Measurements from ENCODE around the gene TMEM143.

The TMEM143 gene

DNA sequence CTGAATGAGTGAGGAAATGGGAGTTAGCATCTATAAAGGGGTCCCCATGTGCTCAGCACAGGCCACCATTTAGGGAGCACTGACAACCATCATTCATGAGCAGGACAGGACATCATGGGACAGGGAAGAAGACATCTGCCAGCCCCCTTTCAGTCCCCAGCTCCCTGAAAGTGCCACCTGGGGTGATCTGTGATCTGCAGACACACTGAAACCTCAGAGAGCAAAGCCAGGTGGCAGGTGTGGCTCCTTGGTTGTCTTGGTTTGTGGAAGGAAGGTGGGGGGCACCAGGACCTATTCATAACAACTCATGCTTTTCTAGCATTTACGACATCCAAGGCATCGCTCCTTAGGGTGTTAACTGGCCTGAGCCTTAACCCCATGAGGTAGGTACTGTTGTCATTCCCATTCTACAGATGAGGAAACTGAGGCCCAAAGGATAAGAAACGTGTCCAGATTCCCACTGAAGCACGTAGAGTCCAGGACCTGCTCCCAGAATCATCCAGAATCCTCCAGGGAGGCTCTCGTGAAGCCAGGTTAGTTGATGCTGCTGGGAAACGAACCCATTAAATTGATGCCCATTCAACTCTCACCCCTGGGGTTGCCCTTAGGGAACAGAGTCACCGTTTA, 21.8 kb upstream of the TMEM143 start:
- peaks cover 3% of the 10 kb centered on the region for H3K4me1 ChIP-seq (ENCODE audit: insufficient read depth, low read length, poor library complexity, severe bottlenecking)
- no peak overlapping the region for H3K4me3 ChIP-seq (ENCODE audit: low read length, poor library complexity, severe bottlenecking)
- H3K36me3 ChIP-seq (ENCODE audit: insufficient read depth, low read length), result peaks cover 32% of the 10 kb centered on the region; the same call in 1 of the 2 replicates
- H3K79me2 ChIP-seq (ENCODE audit: insufficient read depth, low read length), result peaks cover 29% of the 10 kb centered on the region
- peaks cover 12% of the 10 kb centered on the region for H4K20me1 ChIP-seq (ENCODE audit: insufficient read depth, low read length, poor library complexity, severe bottlenecking)
- H2AFZ ChIP-seq (ENCODE audit: low read length), result no peak overlapping the region
- H3K27me3 ChIP-seq (ENCODE audit: insufficient read depth, low read length, poor library complexity, severe bottlenecking), result no peaks in the 10 kb centered on the region
- H3F3A ChIP-seq (ENCODE audit: low read depth), result no peaks in the 10 kb centered on the region
- TF ChIP-seq EZH2phosphoT487 (IDR thresholded peaks at IDR 0.05; ENCODE audit: borderline replicate concordance), result no peak
- TF ChIP-seq, protein P1, sequence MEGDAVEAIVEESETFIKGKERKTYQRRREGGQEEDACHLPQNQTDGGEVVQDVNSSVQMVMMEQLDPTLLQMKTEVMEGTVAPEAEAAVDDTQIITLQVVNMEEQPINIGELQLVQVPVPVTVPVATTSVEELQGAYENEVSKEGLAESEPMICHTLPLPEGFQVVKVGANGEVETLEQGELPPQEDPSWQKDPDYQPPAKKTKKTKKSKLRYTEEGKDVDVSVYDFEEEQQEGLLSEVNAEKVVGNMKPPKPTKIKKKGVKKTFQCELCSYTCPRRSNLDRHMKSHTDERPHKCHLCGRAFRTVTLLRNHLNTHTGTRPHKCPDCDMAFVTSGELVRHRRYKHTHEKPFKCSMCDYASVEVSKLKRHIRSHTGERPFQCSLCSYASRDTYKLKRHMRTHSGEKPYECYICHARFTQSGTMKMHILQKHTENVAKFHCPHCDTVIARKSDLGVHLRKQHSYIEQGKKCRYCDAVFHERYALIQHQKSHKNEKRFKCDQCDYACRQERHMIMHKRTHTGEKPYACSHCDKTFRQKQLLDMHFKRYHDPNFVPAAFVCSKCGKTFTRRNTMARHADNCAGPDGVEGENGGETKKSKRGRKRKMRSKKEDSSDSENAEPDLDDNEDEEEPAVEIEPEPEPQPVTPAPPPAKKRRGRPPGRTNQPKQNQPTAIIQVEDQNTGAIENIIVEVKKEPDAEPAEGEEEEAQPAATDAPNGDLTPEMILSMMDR (conservative IDR thresholded peaks at IDR 0.05; ENCODE audit: low read length), result no peak
- H3K4me2 ChIP-seq (ENCODE audit: low read depth, low read length, poor library complexity, severe bottlenecking), result no peak overlapping the region
- no peaks in the 10 kb centered on the region for H3K9me2 ChIP-seq (replicated peaks; ENCODE audit: low read depth, low read length)
- no peak overlapping the region for H3K9ac ChIP-seq (ENCODE audit: low read depth, low read length, poor library complexity, severe bottlenecking)
- no peaks in the 10 kb centered on the region for H3K9me3 ChIP-seq (ENCODE audit: insufficient read depth, low read depth, low read length)

DNA sequence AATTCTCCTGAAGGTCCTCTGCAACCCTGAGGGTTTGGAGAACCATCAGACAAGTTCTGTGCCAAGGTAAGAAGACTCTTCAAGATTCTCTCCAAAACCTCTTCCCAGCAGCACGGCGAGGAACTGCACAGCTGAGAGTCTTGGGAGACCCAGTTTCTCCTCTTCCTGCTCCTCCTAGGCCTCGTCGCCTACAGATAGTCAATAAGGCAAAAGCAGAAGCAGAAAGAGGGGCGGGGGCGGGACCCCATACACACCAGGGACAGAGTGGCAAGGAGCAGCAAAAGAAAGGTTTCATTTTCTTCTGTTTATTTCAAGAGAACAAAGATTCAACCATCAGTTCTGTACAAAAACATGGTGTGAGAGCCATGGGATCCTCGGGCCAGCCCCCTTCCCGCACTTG, 18.5 kb upstream of the TMEM143 start:
- H3K27me3 ChIP-seq (ENCODE audit: insufficient read depth, low read length, poor library complexity, severe bottlenecking), result no peaks in the 10 kb centered on the region
- TF ChIP-seq, protein P1 (conservative IDR thresholded peaks at IDR 0.05; ENCODE audit: low read length), result no peak
- TF ChIP-seq EZH2phosphoT487 (IDR thresholded peaks at IDR 0.05; ENCODE audit: borderline replicate concordance), result no peak
- no peak overlapping the region for H3K4me2 ChIP-seq (ENCODE audit: low read depth, low read length, poor library complexity, severe bottlenecking)
- H3K4me3 ChIP-seq (ENCODE audit: low read length, poor library complexity, severe bottlenecking), result no peak overlapping the region
- no peak overlapping the region for H2AFZ ChIP-seq (ENCODE audit: low read length)
- no peaks in the 10 kb centered on the region for H3K9me2 ChIP-seq (replicated peaks; ENCODE audit: low read depth, low read length)
- peaks cover 28% of the 10 kb centered on the region; the same call in 1 of the 2 replicates for H3K36me3 ChIP-seq (ENCODE audit: insufficient read depth, low read length)
- no peaks in the 10 kb centered on the region for H4K20me1 ChIP-seq (ENCODE audit: insufficient read depth, low read length, poor library complexity, severe bottlenecking)
- H3K4me1 ChIP-seq (ENCODE audit: insufficient read depth, low read length, poor library complexity, severe bottlenecking), result no peaks in the 10 kb centered on the region
- H3F3A ChIP-seq (ENCODE audit: low read depth), result no peaks in the 10 kb centered on the region
- H3K9ac ChIP-seq (ENCODE audit: low read depth, low read length, poor library complexity, severe bottlenecking), result no peak overlapping the region
- no peaks in the 10 kb centered on the region for H3K79me2 ChIP-seq (ENCODE audit: insufficient read depth, low read length)
- no peaks in the 10 kb centered on the region for H3K9me3 ChIP-seq (ENCODE audit: insufficient read depth, low read depth, low read length)

DNA sequence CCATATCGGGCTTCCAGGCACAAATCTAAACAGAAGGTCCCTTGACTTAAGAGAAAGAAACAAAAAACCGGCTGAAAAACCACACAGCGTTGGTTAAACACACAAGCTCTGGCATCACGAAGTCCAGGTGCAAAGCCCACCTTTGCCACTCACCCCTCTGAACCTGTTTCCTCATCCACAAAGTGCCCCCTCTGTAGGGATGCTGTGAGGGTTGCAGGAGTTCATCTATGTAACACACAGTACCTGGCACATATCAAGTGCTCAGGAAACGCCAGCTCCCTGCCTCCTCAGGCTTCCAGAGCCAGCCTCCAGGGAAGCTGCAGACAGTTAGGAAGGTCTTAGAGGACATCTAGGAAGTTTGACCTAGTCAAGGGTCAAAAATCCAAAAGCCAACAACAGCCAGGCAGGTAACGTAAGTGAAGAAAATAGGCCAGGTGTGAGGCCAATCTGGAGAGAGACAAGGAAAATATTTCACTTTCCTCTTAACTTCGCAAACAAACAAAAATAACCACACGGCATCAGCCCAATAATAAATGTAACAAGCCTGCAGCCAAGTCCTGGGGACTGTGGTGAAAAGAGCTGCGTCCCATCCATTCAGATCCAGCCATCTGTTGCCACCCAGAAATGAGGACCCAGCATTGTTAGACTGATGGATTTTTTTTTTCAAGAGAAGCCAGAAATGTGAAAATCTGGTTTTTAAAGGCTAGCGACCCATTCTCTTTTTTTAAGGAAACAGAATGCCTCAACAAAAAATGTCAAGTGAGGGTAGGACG, 17.6 kb upstream of the TMEM143 start:
- Histone ChIP-seq H3F3A (ENCODE audit: low read depth) (no peaks in the 10 kb centered on the region), H3K9me2 (replicated peaks; ENCODE audit: low read depth, low read length) (no peaks in the 10 kb centered on the region), H3K4me3 (ENCODE audit: low read length, poor library complexity, severe bottlenecking) (no peak overlapping the region), H3K36me3 (ENCODE audit: insufficient read depth, low read length) (peaks cover 24% of the 10 kb centered on the region; the same call in 1 of the 2 replicates), H3K4me2 (ENCODE audit: low read depth, low read length, poor library complexity, severe bottlenecking) (no peak overlapping the region), H3K4me1 (ENCODE audit: insufficient read depth, low read length, poor library complexity, severe bottlenecking) (no peaks in the 10 kb centered on the region), H3K9me3 (ENCODE audit: insufficient read depth, low read depth, low read length) (no peaks in the 10 kb centered on the region), H3K79me2 (ENCODE audit: insufficient read depth, low read length) (no peaks in the 10 kb centered on the region), H2AFZ (ENCODE audit: low read length) (no peak overlapping the region), H3K9ac (ENCODE audit: low read depth, low read length, poor library complexity, severe bottlenecking) (no peak overlapping the region), H3K27me3 (ENCODE audit: insufficient read depth, low read length, poor library complexity, severe bottlenecking) (no peaks in the 10 kb centered on the region), H4K20me1 (ENCODE audit: insufficient read depth, low read length, poor library complexity, severe bottlenecking) (no peaks in the 10 kb centered on the region)
- TF ChIP-seq, protein P1 (conservative IDR thresholded peaks at IDR 0.05; ENCODE audit: low read length), result no peak
- TF ChIP-seq EZH2phosphoT487 (IDR thresholded peaks at IDR 0.05; ENCODE audit: borderline replicate concordance), result no peak

Data from Loucy (cell line).